Smooth muscle cell of trachea (primary cell): Measurements from ENCODE around the gene PANX2. TPM values are rescaled to one million over a fixed set of nuclear protein-coding genes. Genes with fewer than 3 reads are reported as not detected.

Experiments
- total RNA-seq: library from RNA; depleted of rRNA; stranded (reverse); fragments of >200 nt; gene quantifications from 2 replicates; pipeline ENCODE4 v1.2.1, GENCODE V29; 2014

PANX2 gene, protein sequence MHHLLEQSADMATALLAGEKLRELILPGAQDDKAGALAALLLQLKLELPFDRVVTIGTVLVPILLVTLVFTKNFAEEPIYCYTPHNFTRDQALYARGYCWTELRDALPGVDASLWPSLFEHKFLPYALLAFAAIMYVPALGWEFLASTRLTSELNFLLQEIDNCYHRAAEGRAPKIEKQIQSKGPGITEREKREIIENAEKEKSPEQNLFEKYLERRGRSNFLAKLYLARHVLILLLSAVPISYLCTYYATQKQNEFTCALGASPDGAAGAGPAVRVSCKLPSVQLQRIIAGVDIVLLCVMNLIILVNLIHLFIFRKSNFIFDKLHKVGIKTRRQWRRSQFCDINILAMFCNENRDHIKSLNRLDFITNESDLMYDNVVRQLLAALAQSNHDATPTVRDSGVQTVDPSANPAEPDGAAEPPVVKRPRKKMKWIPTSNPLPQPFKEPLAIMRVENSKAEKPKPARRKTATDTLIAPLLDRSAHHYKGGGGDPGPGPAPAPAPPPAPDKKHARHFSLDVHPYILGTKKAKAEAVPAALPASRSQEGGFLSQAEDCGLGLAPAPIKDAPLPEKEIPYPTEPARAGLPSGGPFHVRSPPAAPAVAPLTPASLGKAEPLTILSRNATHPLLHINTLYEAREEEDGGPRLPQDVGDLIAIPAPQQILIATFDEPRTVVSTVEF
- total RNA-seq: 0.17 and 0.29 TPM in 2 replicates

DNA sequence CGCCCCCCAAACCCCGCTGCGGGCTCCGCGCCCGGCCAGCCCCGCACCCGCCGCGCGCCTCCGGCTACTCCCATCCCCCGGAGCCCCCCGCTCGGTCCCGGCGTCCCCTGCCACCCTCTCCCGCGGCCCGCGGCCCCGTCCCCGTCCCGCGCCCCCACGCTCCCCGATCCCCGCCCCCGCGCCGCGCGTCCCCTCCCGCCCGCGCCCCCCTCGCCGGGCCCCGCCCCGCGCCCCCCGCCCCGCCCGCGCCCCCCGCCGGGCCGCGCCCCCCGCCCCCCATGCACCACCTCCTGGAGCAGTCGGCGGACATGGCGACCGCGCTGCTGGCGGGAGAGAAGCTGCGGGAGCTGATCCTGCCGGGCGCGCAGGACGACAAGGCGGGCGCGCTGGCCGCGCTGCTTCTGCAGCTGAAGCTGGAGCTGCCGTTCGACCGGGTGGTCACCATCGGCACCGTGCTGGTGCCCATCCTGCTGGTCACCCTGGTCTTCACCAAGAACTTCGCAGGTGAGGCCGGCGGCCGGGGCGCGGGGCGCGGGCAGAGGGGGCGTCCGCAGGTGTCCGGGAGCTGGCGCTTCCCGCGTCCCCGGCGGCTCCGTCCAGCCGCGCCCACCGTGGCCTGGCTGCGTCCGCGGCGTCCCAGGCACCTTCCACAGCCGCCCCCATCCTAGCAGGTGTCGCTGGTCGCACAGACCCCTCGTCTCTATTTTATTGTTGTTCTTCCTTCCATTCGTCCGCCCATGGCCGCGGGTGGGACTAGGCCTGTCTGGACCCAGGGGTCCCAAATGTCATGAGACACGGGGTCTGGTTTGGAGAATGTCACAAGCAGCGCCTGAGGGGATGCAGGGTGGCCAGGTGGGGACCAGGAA, at the start of gene PANX2:
PANX2 (plus strand) TSS at position 279 of the 866 bp plus-strand sequence; CDS start at position 279, 0 bp downstream.

DNA sequence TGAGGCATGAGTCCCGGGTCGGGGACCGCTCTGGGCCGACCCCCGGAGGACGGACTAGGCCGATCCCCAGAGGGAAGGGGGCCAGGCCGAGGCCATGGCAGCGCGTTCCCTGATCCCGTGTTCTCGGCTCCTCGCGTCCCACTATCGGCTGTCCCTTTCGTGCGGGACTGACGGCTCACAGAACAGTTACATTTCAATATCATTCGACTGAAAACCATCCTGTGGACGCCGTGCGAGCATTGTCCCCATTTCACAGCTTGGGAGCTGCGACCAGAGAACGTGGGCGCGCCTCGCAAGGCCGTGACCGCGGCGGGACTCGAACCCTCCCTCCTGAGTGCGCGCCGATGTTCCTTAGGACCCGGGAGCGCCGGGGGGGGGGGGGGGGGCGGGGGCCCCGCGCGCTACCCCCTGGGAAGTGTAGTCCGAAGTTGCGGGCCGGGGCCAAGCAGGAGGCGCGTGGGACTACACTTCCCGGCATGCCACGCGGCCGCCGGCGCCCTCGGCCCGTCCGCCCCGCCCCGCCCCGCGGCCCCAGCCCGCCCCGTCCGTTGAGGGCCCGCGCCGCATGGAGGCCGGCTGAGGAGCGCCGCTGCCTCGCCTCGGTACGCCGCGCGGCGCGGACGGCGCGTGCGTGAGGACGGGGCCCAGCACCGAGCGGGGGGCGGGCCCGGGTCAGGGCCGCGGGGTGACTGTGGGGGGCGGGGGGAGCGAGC, 15.0 kb downstream of the PANX2 start, which contains the start of gene TRABD:
TRABD (plus strand) TSS at position 539 of the 713 bp plus-strand sequence. CDS start 7,148 bp downstream, outside the sequence.

DNA sequence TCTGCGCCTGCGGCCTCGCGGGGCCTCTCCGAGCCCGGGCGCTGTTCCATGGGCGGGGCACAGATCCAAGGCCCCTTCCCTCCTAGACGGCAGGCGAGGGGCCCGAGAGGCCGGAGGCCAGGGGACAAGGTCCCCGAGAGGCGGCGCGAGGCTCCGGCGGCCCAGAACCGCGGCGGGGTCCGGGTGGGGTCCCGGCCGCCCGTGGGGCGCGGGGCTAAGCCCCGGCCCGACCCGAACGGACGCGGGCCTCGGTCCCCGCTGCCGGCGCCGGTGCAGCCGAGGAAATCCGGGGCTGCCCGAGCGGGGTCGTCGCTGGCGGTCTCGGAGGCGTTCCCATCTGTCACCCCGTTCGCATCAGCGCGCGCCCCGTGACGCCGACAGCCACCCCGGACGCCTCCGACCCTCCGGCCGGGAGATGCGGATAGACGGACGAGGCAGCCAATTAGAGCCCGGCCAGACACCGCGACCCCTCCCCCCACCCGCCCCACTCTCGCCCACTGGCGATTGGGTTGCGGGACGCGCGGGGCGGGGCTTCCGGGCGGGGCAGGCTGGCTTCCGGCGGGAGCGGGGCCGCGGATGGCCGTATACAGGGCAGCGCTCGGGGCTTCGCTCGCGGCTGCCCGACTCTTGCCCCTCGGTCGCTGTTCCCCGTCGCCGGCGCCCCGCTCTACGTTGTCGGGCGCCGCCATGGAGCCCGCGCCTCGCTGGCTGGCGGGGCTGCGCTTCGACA, 30.1 kb downstream of the PANX2 start, which contains the start of gene SELENOO:
SELENOO (plus strand) TSS at position 551 of the 730 bp plus-strand sequence; CDS start at position 577, 26 bp downstream.

Other genes with a start within 250 kb of the PANX2 start
- 36.5 and 53.8 TPM in 2 replicates for gene PIM3, start 210.0 kb upstream of the PANX2 start, total RNA-seq
- gene IL17REL, start 158.0 kb upstream of the PANX2 start, total RNA-seq: under 0.01 TPM in 2 replicates
- not detected in 2 replicates for gene TTLL8, start 112.4 kb upstream of the PANX2 start, total RNA-seq
- gene MLC1, start 85.3 kb upstream of the PANX2 start, total RNA-seq: under 0.01 TPM in 1 of 2 replicates, not detected in the other
- 1.0 and 1.3 TPM in 2 replicates for gene MOV10L1, start 80.7 kb upstream of the PANX2 start, total RNA-seq
- 21.7 and 25.8 TPM in 2 replicates for gene TRABD, start 15.2 kb downstream of the PANX2 start, total RNA-seq
- gene SELENOO, start 30.3 kb downstream of the PANX2 start, total RNA-seq: 27.2 and 32.1 TPM in 2 replicates
- gene TUBGCP6, start 74.3 kb downstream of the PANX2 start, total RNA-seq: 41.7 and 43.3 TPM in 2 replicates
- 41.3 and 73.3 TPM in 2 replicates for gene HDAC10, start 80.5 kb downstream of the PANX2 start, total RNA-seq
- 27.1 and 38.2 TPM in 2 replicates for gene MAPK12, start 91.0 kb downstream of the PANX2 start, total RNA-seq
- gene MAPK11, start 99.6 kb downstream of the PANX2 start, total RNA-seq: 6.7 and 17.5 TPM in 2 replicates
- gene PLXNB2, start 136.9 kb downstream of the PANX2 start, total RNA-seq: 133 and 254 TPM in 2 replicates
- 2.0 and 6.8 TPM in 2 replicates for gene DENND6B, start 156.3 kb downstream of the PANX2 start, total RNA-seq
- 54.0 and 72.3 TPM in 2 replicates for gene PPP6R2, start 172.6 kb downstream of the PANX2 start, total RNA-seq